Keratinocyte (primary cell): ENCODE measurements around the gene NPDC1. TPM values are rescaled to one million over a fixed set of nuclear protein-coding genes. Genes with fewer than 3 reads are reported as not detected.

Experiments used
- DNase-seq: peaks from one replicate; pipeline ENCODE4 v3.0.0-alpha.2; 2011; ENCODE audit warnings: low read depth, missing footprints, low spot score
- FAIRE-seq: peaks from 2 replicates; lab custom pipeline; 2011; peaks lifted over from hg19 to GRCh38; lab: Jason Lieb, UNC
- H2AFZ ChIP-seq: 2 replicates; pipeline ENCODE4 v1.6.0; 2012; ENCODE audit warnings: low read length, control low read depth, inconsistent platforms; ENCODE audit not compliant: control insufficient read depth
- H3K27ac ChIP-seq: 2 replicates; pipeline ENCODE4 v1.5.1; 2011; ENCODE audit warnings: low read length; ENCODE audit not compliant: control insufficient read depth, insufficient read depth
- H3K27me3 ChIP-seq: 3 replicates; pipeline ENCODE4 v1.6.0; 2011; ENCODE audit warnings: low read length; ENCODE audit not compliant: control insufficient read depth, insufficient read depth; ENCODE audit errors: extremely low read depth
- H3K36me3 ChIP-seq, 2 experiments: 2 replicates in 1 of 2; 3 replicates in 1 of 2; pipeline ENCODE4 v1.5.1; 2011; ENCODE audit warnings: low read length in 2 of 2, mild to moderate bottlenecking in 1 of 2; ENCODE audit not compliant: control insufficient read depth in 2 of 2, insufficient read depth in 2 of 2; ENCODE audit errors: extremely low read depth in 1 of 2
- H3K4me1 ChIP-seq: 3 replicates; pipeline ENCODE4 v1.5.1; 2011; ENCODE audit warnings: low read length; ENCODE audit not compliant: control insufficient read depth, insufficient read depth; ENCODE audit errors: extremely low read depth
- H3K4me2 ChIP-seq: 3 replicates; pipeline ENCODE4 v1.6.0; 2011; ENCODE audit warnings: low read depth, low read length; ENCODE audit not compliant: control insufficient read depth, insufficient read depth; ENCODE audit errors: extremely low read depth
- H3K4me3 ChIP-seq, 3 experiments: fragments of 200-600 bp in 1 of 3; sonication (generic) in 1 of 3; 2 replicates in 2 of 3; 3 replicates in 1 of 3; pipeline ENCODE4 v1.5.1; 2011 to 2016; ENCODE audit warnings: low read length in 3 of 3, mild to moderate bottlenecking in 3 of 3, control low read depth in 2 of 3, inconsistent platforms in 1 of 3, low read depth in 1 of 3, mixed read lengths in 1 of 3, mixed run types in 1 of 3, moderate library complexity in 1 of 3; ENCODE audit not compliant: control insufficient read depth in 2 of 3, insufficient read depth in 2 of 3; ENCODE audit errors: extremely low read depth in 1 of 3
- H3K79me2 ChIP-seq: 2 replicates; pipeline ENCODE4 v1.6.0; 2012; ENCODE audit warnings: low read length; ENCODE audit not compliant: control insufficient read depth, insufficient read depth
- H3K9ac ChIP-seq: 3 replicates; pipeline ENCODE4 v1.6.0; 2011; ENCODE audit warnings: low read length; ENCODE audit not compliant: control insufficient read depth, insufficient read depth; ENCODE audit errors: extremely low read depth
- H3K9me1 ChIP-seq: 3 replicates; pipeline ENCODE4 v1.6.0; 2011; ENCODE audit warnings: low read length; ENCODE audit not compliant: control insufficient read depth, insufficient read depth; ENCODE audit errors: extremely low read depth
- H3K9me3 ChIP-seq: 2 replicates; pipeline ENCODE4 v1.5.1; 2012; ENCODE audit warnings: low read depth, low read length; ENCODE audit not compliant: control insufficient read depth
- H4K20me1 ChIP-seq: 3 replicates; pipeline ENCODE4 v1.6.0; 2011; ENCODE audit warnings: low read length; ENCODE audit not compliant: control insufficient read depth, insufficient read depth; ENCODE audit errors: extremely low read depth
- EZH2 ChIP-seq: IDR thresholded peaks from one replicate; pipeline ENCODE4 v1.6.1; 2012; ENCODE audit warnings: inconsistent platforms, mild to moderate bottlenecking, low read length, moderate library complexity
- dilution Hi-C: fragments of 300-500 bp; cut with MboI; formaldehyde crosslinking; loops from one replicate; pipeline ENCODE4 v1.7.0; 2020; ENCODE audit warnings: low sequenced_read_pairs; ENCODE audit not compliant: extremely low pct_ligation_motif_present
- polyA plus RNA-seq, 5 experiments: library from polyadenylated mRNA; depleted of rRNA in 3 of 5; stranded (reverse) in 3 of 5; stranded (forward) in 1 of 5; unstranded in 1 of 5; fragments of >200 nt; gene quantifications; 1 replicate in 1 of 5; 2 replicates in 3 of 5; 3 replicates in 1 of 5; pipeline versions ENCODE4 v1.2.1 to v1.2.3, GENCODE V29; 2011 to 2012; ENCODE audit warnings: missing spikeins in 2 of 5, low read depth in 1 of 5, low replicate concordance in 1 of 5
- TF ChIP-seq, protein P1 (sequence below), 3 experiments: IDR thresholded peaks in 1 of 3; conservative IDR thresholded peaks in 1 of 3; optimal IDR thresholded peaks in 1 of 3; 2 replicates in 2 of 3; 3 replicates in 1 of 3; pipeline versions ENCODE3 to v1.5.1; 2011; ENCODE audit warnings: low read length in 3 of 3, mild to moderate bottlenecking in 3 of 3, moderate library complexity in 2 of 3, control low read depth in 1 of 3, inconsistent platforms in 1 of 3; ENCODE audit not compliant: insufficient read depth in 2 of 3; ENCODE audit errors: extremely low read depth in 1 of 3

NPDC1 gene
- polyA plus RNA-seq, 1 donor (not counting 4 experiments of a cell fraction or from before 2014, with no cell fraction given), result 9.8 TPM

DNA sequence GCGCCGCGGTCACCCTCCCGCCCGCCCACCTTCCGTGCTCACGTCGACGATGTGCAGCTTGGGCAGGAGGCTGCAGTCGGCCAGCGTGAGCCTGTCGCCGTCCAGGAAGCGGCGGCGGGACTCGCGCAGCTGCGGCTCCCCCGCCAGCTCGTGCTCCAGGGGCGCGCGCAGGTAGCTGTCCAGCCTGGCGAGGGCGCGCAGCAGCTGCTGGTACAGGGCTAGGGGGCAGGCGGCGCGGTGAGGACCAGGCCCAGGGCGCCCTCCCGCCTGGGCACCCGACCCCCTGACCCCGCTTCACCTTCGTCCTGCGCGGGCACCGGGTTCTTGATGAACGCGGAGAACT lies 51.1 kb downstream of the NPDC1 start:
- H3K9ac ChIP-seq, result no peak overlapping the region
- DNase-seq (no peak), FAIRE-seq (no peak)
- H3K27me3 ChIP-seq, result no peaks in the 10 kb centered on the region
- peak overlapping the region; percentile 27 for H3K4me2 ChIP-seq
- H3K4me1 ChIP-seq, result peaks cover 45% of the 10 kb centered on the region
- H3K79me2 ChIP-seq, result no peaks in the 10 kb centered on the region
- TF ChIP-seq, protein P1, sequence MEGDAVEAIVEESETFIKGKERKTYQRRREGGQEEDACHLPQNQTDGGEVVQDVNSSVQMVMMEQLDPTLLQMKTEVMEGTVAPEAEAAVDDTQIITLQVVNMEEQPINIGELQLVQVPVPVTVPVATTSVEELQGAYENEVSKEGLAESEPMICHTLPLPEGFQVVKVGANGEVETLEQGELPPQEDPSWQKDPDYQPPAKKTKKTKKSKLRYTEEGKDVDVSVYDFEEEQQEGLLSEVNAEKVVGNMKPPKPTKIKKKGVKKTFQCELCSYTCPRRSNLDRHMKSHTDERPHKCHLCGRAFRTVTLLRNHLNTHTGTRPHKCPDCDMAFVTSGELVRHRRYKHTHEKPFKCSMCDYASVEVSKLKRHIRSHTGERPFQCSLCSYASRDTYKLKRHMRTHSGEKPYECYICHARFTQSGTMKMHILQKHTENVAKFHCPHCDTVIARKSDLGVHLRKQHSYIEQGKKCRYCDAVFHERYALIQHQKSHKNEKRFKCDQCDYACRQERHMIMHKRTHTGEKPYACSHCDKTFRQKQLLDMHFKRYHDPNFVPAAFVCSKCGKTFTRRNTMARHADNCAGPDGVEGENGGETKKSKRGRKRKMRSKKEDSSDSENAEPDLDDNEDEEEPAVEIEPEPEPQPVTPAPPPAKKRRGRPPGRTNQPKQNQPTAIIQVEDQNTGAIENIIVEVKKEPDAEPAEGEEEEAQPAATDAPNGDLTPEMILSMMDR (optimal IDR thresholded peaks at IDR 0.05 in 1 of 3, IDR thresholded peaks at IDR 0.05 in 1 of 3, conservative IDR thresholded peaks at IDR 0.05 in 1 of 3; ENCODE audit: extremely low read depth in 1 of 3, insufficient read depth in 2 of 3, low read length in 3 of 3), result no peak
- no peak for TF ChIP-seq EZH2
- no peak overlapping the region for H2AFZ ChIP-seq
- peaks cover 3% of the 10 kb centered on the region for H4K20me1 ChIP-seq
- peaks cover 0 to 10% of the 10 kb centered on the region in 2 experiments for H3K36me3 ChIP-seq
- no peak overlapping the region for H3K27ac ChIP-seq
- dilution Hi-C loops, result no loop called here
- H3K4me3 ChIP-seq, result peak overlapping the region in 1 of 3 experiments; percentile 36
- no peaks in the 10 kb centered on the region for H3K9me1 ChIP-seq
- H3K9me3 ChIP-seq, result no peaks in the 10 kb centered on the region

DNA sequence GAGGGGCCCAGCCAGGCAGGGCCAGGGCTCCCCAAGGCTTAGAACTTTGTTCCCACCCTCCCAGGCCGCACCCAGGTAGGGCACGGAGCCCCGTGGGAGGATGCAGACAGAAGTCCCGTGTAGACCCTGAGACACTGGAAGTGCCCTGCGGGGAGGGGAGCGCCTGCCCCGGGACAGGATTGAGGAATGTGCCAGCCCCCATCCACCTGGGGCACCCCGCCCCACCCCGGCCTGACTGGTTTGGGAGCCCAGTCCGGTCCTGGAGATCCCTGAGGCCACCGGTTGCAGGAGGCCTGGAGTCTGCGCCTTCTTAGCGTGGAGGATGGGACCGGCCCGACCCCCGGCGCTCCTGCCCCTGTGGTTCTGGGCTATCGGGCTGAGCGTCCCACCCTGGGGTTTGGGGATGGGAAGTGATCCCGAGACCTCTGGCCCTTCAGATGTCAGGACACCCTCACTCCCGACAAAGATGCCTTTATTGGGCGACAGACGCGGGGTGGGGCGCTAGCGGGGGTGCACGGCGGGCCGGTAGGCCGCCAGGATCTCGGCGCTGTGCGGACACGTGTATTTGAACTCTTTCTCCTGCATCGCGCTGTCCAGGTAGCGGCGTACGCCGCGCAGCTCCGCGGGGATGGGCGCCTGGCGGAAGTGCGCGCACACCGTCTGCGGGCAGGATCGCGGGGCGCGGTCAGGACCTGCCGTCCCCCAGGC lies 51.6 kb downstream of the NPDC1 start:
- no peaks in the 10 kb centered on the region for H3K9me3 ChIP-seq
- H3K9ac ChIP-seq, result no peak overlapping the region
- peaks cover 43% of the 10 kb centered on the region for H3K4me1 ChIP-seq
- H4K20me1 ChIP-seq, result peaks cover 3% of the 10 kb centered on the region
- H3K4me2 ChIP-seq, result peak overlapping the region; percentile 32
- FAIRE-seq, result no peak
- peaks cover 0 to 10% of the 10 kb centered on the region in 2 experiments for H3K36me3 ChIP-seq
- H3K27ac ChIP-seq, result no peak overlapping the region
- dilution Hi-C loops, result no loop called here
- H3K79me2 ChIP-seq, result no peaks in the 10 kb centered on the region
- H3K9me1 ChIP-seq, result no peaks in the 10 kb centered on the region
- TF ChIP-seq, protein P1 (optimal IDR thresholded peaks at IDR 0.05 in 1 of 3, IDR thresholded peaks at IDR 0.05 in 1 of 3, conservative IDR thresholded peaks at IDR 0.05 in 1 of 3; ENCODE audit: extremely low read depth in 1 of 3, insufficient read depth in 2 of 3, low read length in 3 of 3), result no peak
- TF ChIP-seq EZH2, result no peak
- H3K27me3 ChIP-seq, result no peaks in the 10 kb centered on the region
- H3K4me3 ChIP-seq, result peak overlapping the region in 2 of 3 experiments; percentile 7 to 33
- DNase-seq, result no peak
- no peak overlapping the region for H2AFZ ChIP-seq
